GM20431 (cell line): ENCODE data around the gene COX5B.
"Not testable (repeated sequence)": the region's sequence is repeated elsewhere in the genome, so short reads cannot be mapped to it uniquely, and the experiment has no call there.

Experiments
- in situ Hi-C: fragments of 300-500 bp; cut with MseI, MboI; formaldehyde crosslinking; loops from one replicate; pipeline ENCODE4 v1.15.0; 2020; ENCODE audit warnings: low sequenced_read_pairs; ENCODE audit not compliant: unreplicated experiment

COX5B gene

GRCh38 chr2:97670471-97670870 is 24.6 kb downstream of the COX5B start:
- in situ Hi-C loops = no loop called here

GRCh38 chr2:97671526-97671925 is 25.7 kb downstream of the COX5B start:
- in situ Hi-C loops = no loop called here

- in situ Hi-C loops = not testable (repeated sequence)
Measured at GRCh38 chr2:97672606-97673140, 26.8 kb downstream of the COX5B start.

GRCh38 chr2:97673182-97673914 is 27.5 kb downstream of the COX5B start:
- in situ Hi-C loops = no loop called here

- in situ Hi-C loops = no loop called here
Measured at GRCh38 chr2:97673915-97674283, 28.0 kb downstream of the COX5B start.

- in situ Hi-C loops = no loop called here
Measured at GRCh38 chr2:97675430-97676113, 29.7 kb downstream of the COX5B start.

- in situ Hi-C loops = no loop called here
Measured at GRCh38 chr2:97676620-97677019, 30.8 kb downstream of the COX5B start.

- in situ Hi-C loops = no loop called here
Measured at GRCh38 chr2:97677480-97677879, 31.6 kb downstream of the COX5B start.

GRCh38 chr2:97678298-97678697 is 32.4 kb downstream of the COX5B start:
- in situ Hi-C loops = no loop called here

- in situ Hi-C loops = not testable (repeated sequence)
Measured at GRCh38 chr2:97687235-97687634, 41.4 kb downstream of the COX5B start.

- in situ Hi-C loops = no loop called here
Measured at GRCh38 chr2:97688062-97688827, 42.4 kb downstream of the COX5B start.

GRCh38 chr2:97691166-97691565 is 45.3 kb downstream of the COX5B start:
- in situ Hi-C loops = no loop called here

- in situ Hi-C loops = no loop called here
Measured at GRCh38 chr2:97693476-97693875, 47.6 kb downstream of the COX5B start.

GRCh38 chr2:97695744-97696143 is 49.9 kb downstream of the COX5B start:
- in situ Hi-C loops = no loop called here

- in situ Hi-C loops = no loop called here
Measured at GRCh38 chr2:97697252-97698235, 51.7 kb downstream of the COX5B start.
